T follicular helper cell (primary cell): Measurements from ENCODE around the gene CHEK2.
"Not testable (repeated sequence)": the region's sequence is repeated elsewhere in the genome, so short reads cannot be mapped to it uniquely, and the experiment has no call there.

Experiments used
- DNase-seq: peaks from one replicate; pipeline ENCODE4 v3.0.0-alpha.2; 2020; ENCODE audit warnings: low read depth

Gene CHEK2

DNA sequence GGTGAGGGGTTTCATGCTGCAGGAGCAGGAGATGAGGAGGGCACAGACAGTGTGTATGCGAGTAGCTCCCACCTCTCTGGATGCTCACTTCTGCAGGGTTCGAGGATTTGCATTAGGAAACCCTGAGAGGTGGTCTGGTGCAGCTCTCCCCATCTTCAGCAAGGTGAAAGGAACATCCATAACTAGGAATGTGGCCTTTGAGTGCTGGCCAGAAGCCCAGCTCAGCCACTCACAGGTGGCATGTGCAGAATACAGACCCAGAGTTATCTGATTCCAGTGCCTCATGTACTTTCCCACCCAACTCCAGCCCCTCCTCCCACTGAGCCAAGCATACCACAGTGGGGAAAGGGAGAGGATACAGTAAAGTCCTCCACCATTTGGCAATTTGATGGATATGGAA is 51.8 kb downstream of the CHEK2 start:
- not testable (repeated sequence) for DNase-seq

DNA sequence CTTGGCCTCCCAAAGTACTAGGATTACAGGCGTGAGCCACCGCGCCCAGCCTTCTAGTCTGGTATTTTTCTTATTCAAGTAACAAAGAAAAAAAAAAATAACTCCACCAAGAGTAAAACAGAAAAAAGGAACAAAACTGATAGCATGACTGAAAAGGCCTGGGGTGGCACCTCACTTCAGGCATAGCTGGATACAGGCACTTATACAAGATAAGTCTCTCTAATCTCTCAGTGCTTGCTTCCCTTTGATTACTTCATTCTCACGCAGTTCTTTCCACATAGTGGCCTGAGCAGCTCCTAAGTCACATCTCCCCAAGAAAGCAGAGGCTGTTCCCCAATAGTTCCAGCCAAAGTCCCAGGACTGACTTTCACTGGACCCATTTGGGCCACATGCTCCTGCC is 58.7 kb downstream of the CHEK2 start:
- DNase-seq: not testable (repeated sequence)

DNA sequence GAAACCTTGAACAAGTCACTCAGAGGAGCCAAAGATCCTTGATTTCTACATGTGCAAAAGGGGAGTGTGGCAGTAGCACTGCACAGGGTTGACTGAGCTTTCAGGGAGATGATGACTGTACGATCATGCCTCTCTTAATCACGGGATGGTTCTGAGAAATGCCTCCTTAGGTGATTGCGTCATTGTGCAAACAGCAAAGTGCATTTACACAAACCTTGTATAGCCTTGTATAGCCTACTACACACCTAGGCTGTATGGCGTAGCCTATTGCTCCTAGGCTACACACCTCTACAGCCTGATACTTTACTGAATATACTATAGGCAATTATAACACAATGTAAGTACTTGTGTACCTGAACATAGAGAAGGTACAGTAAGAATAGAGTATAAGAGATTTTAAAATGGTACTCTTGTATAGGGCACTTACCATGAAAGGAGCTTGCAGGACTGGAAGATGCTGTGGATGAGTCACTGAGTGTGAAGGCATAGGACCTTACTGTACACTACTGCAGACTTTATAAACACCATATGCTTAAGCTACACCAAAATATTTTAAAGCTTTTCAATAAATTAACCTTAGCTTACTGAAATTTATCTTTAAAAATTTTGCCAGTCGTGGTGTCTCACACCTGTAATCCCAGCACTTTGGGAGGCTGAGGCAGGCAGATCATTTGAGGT is 60.7 kb downstream of the CHEK2 start:
- DNase-seq: not testable (repeated sequence)

DNA sequence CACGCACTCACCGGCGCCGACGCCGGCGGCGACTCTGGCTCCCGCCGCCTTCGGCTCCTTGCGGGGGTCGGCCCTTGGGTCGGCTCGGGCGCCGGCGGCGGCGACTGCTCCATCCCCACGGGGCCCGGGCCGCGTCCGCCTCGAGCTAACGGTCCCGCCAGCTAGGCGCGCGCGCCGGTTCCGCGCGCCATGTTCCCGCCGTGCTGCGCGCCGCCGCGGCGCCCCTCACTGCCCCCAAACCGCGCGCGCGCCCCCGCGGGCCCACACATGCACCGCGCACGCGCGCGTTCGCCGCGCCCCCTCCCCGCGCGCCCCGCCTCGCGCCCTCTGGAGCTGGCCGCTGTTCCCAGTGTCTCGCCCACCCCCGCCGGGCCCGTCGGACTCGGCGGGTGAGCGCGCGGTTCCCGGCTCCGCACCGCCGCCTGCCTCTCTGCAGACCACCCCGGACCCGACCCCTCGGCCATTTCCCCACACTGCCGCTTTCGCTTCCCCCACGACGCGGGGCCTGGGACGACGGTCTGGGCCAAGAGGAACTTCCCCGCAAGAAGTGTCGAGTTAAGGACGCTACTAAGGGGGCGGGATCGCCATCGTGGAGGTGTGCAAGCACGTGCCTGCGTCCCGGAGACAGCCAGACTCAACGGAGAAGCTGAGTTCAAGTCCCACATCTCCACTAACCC is 61.9 kb downstream of the CHEK2 start, which contains the start of gene TTC28:
TTC28 (minus strand) TSS at position 230 of the 677 bp plus-strand sequence; CDS start at position 113, 117 bp downstream.
- DNase-seq: not testable (repeated sequence)

DNA sequence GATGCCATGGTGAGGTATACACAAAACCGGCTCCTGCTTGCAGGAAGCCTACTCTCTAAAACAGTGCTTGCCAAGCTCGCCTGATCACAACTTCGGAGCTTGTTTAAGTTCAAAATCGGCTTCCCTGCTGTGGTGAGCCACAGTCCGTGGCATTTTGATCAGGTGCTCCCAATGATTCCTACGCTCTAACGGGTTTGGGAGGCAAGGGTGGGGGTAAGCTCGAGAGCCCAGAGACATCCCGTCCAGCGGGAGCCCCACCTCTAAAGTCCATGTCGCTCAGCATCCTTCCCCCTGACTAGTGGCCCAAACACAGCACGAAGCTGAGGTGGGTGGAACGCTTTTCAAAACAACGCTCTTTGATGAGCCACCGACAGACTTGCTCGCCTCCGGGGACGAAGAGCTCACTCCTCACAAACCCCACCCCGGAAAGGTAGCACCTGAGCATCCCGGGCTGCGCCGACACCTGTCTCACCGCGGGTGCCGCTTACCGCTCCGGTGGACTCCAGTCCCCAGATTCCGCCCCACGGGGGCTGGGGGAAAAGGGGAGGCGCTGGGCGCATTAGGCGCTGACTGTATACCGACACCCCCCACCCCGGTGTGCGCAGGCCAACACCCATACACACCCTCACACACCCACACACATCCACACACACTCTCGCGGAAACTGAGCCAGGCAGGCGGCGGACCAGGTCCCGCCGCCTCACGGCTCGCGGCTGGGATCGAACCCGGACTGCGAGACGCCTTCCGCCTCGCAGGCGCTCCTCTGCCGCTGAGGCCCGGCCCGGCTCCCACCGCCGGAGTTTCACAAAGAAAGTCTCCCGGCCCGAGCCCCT is 62.6 kb downstream of the CHEK2 start:
- DNase-seq: not testable (repeated sequence)

DNA sequence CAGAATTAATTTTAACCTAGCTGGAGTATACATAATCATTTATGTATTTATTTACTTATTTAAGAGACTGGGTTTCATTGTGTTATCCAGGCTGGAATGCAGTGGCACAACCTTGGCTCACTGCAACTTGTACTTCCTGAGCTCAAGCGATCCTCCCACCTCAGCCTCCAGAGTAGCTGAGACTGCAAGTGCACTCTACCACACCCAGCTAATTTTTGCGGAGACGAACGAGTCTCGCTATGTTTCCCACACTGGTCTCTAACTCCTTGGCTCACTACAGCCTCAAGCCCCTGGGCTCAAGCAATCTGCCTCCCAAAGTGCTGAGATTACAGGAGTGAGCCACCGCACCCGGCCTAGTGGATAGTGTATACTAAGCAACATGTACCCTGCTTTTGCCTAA is 63.5 kb downstream of the CHEK2 start:
- DNase-seq: not testable (repeated sequence)

DNA sequence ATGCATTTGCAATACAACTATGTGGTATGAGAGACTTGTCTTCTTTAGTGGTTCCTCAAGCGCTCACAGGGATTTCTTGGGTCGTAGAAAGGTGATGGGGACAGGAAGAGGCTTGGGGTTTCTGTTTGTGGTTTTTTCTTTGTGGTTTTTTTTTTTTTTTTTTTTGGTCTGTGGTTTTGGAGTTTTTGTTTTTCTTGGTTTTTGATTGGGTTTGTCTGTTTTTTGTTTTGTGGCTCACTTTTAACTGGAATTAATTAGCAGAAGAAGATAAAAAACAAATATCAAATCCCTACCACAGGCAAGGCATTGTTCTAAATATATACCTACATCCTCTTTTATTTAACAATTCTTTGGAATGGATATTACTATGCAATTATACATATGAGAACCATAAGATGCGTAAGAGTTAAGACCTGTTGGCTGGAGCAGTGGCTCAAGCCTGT is 67.5 kb downstream of the CHEK2 start:
- no peak for DNase-seq

DNA sequence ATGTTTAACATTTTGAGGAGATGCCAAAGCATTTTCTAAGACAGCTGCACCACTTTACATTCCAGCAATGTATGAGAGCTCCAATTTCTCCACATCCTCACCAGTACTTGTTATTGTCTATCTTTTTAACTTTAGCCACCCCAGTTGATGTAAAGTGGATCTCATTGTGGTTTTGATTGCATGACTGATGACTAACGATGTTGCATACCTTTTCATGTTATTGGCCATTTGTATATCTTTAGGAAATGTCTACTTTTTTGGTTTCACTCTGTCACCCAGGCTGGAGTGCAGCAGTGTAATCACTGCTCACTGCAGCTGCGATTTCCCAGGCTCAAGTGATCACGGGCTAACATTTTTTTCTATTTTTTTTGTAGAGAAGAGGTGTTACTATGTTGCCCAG is 70.9 kb downstream of the CHEK2 start:
- no peak for DNase-seq

DNA sequence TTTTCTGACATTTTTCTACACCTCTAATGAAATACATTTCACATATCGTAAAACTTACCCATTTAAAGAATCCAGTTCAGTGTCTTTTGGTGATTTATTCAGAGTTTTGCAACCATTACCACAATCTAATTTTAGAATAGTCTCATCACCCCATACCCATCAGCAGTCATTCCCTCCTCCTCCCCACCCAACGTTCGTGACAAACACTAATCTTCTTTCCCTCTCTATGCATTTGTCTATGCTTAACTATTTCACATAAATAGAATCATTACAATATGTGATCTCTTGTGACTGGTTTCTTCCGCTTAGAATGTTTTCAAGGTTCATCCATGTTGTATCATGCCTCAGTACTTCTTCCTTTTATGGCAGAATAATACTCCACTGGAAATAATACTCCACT is 71.5 kb downstream of the CHEK2 start:
- DNase-seq: no peak

DNA sequence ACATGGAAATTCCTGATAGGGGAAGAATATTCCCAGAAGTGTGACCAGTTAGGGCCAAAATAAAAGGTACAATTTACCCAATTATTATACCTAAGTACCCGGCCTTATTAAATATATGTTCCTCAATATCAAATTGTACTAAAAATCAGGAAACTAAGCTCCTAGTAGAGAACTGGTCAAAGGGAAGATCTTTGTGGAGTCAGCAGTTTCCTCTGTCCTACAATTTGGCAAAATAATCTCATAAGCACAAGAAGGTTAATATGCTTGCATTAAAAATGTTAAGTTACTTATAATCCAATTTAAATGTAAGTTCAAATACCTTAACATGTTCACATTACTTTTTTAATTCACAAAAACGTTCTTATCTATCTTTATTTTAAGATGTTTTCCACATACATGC is 72.2 kb downstream of the CHEK2 start:
- DNase-seq: no peak

DNA sequence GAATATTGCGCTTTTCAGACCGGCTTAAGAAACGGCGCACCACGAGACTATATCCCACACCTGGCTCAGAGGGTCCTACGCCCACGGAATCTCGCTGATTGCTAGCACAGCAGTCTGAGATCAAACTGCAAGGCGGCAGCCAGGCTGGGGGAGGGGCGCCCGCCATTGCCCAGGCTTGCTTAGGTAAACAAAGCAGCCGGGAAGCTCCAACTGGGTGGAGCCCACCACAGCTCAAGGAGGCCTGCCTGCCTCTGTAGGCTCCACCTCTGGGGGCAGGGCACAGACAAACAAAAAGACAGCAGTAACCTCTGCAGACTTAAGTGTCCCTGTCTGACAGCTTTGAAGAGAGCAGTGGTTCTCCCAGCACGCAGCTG is 78.1 kb downstream of the CHEK2 start:
- not testable (repeated sequence) for DNase-seq

DNA sequence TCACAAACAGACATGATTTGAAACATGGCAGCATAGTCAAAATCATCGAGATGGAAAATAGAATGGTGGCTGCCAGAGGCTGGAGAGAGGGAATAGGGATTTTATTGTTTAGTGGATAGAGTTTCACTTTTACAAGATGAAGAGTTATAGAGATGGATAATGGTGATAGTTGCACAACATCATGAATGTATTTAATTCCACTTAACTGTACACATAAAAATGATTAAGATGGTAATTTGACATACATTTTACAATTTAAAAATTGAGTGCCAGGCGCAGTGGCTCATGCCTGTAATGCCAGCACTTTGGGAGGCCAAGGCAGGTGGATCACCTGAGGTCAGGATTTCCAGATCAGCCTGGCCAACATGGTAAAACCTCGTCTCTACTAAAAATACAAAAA is 83.2 kb downstream of the CHEK2 start:
- no peak for DNase-seq

DNA sequence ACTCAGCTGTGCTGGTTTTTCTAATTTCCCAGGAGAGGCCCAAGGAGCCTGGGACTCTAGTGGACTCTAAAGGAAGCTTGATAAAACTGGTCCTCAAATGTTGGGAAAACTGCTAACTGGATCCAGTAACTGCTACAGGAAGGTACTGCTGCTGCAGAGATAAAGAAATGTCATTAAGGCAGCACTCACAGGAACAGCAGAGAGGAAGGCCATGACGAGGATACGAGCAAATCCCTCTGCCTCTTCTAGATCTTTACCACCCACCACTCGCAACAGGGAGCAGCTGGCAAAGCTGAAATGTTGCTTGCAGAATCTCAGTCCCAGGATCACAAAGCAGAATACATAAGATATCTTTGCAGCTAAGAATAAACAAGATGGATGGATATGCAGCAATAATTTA is 85.4 kb downstream of the CHEK2 start:
- DNase-seq: no peak

DNA sequence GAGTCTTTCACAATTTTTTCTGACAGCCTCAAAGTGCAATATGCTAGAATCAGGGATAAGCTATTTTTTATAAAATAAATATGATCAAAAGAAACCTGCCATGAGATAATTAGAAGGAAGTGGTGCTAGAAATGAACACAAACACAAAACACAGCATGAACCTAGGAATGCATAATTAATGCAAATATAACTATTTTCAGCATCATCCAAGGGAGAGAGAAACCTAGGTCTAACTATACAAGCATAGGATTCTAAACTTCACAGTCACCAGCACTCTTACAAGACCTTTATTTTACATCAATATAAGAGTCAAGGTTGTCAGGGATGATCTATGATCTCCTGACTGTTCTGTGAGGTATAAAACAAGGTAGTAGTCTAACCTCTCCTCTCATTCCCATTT is 91.2 kb downstream of the CHEK2 start:
- no peak for DNase-seq

DNA sequence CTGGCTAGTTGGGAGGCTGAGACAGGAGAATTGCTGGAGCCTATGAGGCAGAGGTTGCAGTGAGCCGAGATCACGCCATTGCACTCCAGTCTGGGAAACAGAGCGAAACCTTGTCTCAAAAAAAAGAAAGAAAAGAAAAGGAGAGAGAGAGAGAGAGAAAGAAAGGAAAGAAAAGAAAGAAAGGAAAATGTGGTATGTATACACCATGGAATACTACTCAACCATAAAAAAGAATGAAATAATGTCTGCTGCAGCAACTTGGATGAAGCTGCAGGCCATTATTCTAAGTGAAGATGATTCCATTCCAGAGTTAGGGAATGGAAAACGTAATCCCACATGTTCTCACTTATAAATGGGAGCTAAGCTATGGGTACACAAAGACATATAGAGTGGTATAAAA is 92.8 kb downstream of the CHEK2 start:
- no peak for DNase-seq

DNA sequence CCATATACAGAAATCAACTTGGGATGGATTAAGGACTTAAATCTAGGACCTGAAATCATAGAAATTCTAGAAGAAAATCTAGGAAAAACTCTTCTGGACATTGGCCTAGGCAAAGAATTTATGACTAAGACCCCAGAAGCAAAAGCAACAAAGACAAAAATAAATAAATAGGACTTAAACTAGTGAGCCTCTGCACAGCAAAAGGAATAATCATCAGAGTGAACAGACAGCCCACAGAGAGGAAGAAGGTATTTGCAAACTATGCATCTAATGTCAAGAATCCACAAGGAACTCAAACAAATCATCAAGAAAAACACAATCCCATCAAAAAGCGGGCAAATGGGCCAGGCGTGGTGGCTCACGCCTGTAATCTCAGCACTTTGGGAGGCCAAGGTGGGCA is 94.4 kb downstream of the CHEK2 start:
- DNase-seq: no peak

DNA sequence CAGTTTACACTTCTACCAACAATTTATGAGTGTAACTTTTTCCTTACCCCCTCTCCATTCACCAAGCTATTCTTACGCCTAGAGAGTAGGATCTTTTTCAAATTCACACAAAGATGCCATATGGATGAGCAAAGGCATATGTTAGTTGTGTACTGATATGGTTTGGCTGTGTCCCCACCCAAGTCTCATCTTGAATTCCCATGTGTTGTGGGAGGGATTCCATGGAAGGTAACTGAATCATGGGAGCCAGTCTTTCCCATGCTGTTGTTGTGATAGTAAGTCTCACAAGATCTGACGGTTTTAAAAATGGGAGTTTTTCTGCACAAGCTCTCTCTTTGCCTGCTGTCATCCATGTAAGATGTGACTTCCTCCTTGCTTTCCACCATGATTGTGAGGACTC is 102.3 kb downstream of the CHEK2 start:
- DNase-seq: no peak
